OCI-M2 (cell line): ENCODE measurements around the gene ADAMTS8.

Source experiments
- DNase-seq: peaks from one replicate; lab custom pipeline; 2025; ENCODE audit not compliant: unreplicated experiment; lab: John Stamatoyannopoulos, UW

The ADAMTS8 gene

GRCh38 chr11:130421199-130421585, 7.2 kb downstream of the ADAMTS8 start:
- DNase-seq: no peak

DNA sequence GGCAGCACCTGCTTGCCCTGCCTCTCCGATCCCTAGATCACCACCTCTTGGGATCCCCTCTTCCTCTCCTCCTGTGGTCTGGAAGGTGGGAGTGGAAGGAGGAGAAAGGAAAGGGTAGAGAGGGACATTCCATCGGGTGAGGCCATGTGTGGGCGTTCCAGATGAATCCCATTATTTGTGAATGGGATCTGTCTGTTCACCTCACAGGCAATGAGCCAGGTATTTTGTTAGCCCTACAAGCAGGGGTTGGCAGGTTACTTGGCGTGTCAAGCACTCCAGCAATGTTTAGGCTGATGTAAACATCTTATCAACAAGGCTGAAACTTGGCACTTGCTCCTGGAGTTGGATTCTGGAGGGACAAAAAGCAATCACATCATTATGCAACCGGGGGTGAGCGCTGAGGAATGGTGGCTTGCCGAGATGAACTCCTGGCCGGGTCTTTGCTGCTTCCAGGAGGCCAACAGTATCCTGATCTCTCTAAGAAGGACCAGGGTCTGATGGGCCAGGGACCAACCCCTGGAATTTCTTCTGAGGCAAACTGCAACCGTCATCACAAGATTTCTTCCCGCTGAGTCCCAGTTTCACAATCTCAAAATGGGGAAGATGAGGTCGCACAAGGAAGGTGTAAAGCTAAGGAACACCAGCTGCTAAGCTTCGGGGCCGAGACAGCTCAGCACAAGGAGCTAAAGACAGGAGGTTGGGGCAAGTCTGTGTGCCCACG, 7.8 kb downstream of the ADAMTS8 start:
- no peak for DNase-seq

GRCh38 chr11:130418756-130419155, 9.7 kb downstream of the ADAMTS8 start:
- DNase-seq: no peak

GRCh38 chr11:130418210-130418609, 10.2 kb downstream of the ADAMTS8 start:
- DNase-seq: no peak

- no peak for DNase-seq
These were observed 11.5 kb downstream of the ADAMTS8 start for GRCh38 chr11:130416906-130417305.

DNA sequence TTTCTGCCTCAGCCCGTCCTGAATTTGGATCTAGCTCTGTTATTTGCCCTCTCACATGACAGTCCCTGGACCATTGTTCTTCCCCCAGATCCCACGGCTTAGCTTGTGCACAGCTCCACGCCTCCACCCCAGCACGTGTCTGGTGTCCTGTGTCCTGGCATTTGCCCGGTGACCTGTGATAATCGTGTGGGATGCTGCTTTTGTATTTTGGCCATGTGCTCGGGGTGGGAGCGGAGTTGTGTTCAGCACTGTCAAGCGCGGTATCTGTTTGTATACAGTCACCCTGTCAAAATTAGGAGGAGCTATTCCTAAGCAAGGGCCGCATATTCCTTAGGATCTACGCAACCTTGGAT, 11.9 kb downstream of the ADAMTS8 start:
- no peak for DNase-seq

DNA sequence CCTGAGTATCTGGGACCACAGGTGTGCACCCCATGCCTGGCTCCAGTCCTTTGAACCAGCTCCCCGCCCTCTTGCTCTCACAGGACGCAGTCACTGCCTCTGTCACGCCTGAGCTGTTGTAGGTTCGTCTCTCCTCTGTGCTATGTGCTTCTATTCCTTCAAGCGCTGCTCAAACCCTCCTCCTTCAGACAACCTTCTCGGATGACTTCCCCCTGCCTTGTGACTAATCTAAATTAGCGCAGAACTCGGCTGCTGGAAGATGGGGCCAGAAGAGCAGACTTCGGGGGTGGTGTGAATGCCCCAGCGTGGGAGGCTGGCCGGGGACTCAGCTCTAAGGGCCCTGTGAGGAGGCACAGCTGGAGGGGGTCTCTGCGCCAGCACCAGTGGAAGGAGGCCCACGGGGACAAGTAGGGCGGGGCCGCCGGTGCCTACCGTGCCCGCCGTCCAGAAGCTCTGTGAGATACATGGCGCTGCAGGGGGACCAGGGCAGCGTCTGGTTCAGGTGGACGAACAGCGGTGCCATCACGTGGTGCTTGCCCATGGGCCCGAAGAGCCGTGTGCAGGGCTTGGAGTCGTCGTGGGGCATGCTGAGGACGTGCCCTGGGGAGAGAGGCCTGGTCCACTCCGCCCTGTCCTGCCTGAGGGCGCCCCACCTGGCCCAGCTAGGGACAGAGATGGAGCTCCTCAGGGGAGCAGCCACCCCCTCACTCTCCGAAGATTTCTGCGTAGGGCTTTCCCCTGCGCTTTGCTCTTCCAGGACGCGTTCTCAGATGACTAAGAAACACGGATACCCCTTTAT, 12.5 kb downstream of the ADAMTS8 start:
- DNase-seq: no peak

DNA sequence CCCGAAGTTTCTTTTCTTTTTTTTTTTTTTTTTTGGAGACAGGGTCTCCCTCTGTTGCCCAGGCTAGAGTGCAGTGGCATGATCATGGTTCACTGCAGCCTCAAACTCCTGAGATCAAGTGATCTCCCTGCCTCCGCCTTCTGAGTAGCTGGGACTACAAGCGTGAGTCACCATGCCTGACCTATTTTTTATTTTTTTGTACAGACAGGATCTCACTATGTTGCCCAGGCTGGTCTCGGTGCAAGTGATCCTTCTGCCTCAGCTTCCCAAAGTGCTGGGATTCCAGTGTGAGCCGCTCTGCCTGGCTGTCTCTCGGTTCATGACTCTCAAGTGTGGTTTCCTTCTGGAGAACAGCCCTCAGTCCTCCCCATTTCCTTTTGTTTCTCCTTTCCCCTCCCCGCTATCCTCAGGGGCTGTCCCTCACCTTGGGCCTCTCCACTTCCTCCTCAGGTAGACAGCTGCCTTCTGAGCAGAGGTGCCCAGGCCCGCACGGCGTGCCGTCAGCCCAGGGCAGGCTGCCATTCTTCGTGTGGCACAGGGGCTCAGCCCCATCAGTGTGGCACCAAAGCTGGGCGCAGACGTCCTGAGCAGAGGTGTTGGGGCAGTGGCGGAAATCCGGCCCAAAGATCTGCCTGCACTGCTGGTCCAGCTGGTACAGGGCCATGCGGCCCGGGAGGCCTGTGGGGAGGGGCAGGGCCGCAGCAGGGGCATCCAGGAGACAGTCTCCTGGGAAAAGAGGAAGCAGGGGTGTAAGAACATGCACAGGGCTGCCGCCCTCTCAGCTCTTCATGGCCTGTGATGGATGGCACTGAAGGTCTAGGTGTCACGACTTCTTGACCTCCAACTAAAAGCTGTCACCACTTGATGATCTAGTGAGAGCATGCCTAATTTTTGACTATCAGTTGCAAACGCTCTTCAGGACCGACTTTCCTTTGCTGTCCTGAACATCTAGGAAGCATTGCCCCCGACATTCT, 14.0 kb downstream of the ADAMTS8 start:
- no peak for DNase-seq

GRCh38 chr11:130413405-130414106, 14.9 kb downstream of the ADAMTS8 start:
- no peak for DNase-seq

- no peak for DNase-seq
These were observed 17.2 kb downstream of the ADAMTS8 start for GRCh38 chr11:130411223-130411622.

- DNase-seq: no peak
These were observed 18.6 kb downstream of the ADAMTS8 start for GRCh38 chr11:130409594-130410388.

DNA sequence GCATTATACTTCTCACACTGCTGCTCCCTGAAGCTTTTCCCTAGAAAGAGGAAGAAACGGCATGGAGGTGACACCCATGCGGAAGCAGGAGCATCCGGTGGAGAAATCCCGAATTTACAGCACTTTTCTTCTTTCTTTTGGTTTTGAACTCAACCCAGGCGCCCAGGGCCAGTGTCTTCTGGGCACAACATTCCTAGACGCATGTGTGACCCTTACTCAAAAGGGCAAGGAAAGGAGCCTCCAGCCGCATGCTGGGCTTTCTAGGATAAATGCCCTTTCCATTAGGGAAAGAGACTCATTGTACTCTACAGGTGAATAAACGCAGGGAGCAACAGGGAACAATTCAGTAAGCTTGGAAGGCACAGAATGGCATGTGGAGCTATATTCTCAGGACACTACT, 19.5 kb downstream of the ADAMTS8 start:
- no peak for DNase-seq

GRCh38 chr11:130408401-130408890, 20.0 kb downstream of the ADAMTS8 start:
- DNase-seq: no peak

DNA sequence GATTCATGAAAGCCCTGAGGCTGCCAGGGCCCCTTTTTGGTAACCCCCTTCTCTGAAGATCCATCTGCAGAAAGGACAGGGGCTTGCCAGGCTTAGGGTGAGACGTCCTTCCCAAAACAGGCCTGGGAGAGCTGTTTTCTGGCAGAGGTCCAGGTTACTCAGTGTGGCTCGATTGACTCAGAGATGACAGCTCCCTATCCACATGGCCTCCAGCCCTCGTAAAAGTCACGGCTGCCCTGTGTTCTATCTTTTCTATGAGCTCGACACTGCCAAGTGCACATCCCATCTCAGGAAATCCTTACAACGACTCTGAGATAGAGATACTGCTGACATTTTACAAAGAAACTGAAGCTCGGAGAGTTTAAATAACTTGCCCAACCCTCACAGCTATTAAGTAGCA, 20.4 kb downstream of the ADAMTS8 start:
- DNase-seq: no peak

DNA sequence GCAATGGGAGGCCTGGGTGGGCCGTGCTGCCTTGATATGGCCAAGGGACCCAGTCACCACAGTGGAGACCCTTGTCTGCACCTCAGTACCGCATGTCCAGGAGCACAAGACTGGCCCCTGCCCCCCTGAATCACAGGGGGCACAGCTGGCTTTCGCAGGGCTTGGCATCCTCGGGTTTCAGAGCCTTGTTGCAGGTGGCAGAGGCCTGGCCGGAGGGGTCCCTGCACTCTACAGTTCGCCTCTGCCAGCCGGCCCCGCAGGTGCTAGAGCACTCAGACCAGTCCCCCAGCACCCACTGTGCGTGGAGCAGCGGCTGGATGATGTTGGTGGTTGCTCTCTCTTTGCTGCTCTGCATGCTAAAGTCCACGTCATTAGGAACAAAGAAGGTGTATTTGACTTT, 23.0 kb downstream of the ADAMTS8 start:
- no peak for DNase-seq

GRCh38 chr11:130404727-130405126, 23.7 kb downstream of the ADAMTS8 start:
- no peak for DNase-seq

- DNase-seq: no peak
These were observed 24.4 kb downstream of the ADAMTS8 start for GRCh38 chr11:130403967-130404366.

- DNase-seq: no peak
These were observed 25.1 kb downstream of the ADAMTS8 start for GRCh38 chr11:130403271-130403804.

- DNase-seq: no peak
These were observed 25.8 kb downstream of the ADAMTS8 start for GRCh38 chr11:130402570-130402969.
